ENCODE data around the gene CALML6.

CALML6 gene

DNA sequence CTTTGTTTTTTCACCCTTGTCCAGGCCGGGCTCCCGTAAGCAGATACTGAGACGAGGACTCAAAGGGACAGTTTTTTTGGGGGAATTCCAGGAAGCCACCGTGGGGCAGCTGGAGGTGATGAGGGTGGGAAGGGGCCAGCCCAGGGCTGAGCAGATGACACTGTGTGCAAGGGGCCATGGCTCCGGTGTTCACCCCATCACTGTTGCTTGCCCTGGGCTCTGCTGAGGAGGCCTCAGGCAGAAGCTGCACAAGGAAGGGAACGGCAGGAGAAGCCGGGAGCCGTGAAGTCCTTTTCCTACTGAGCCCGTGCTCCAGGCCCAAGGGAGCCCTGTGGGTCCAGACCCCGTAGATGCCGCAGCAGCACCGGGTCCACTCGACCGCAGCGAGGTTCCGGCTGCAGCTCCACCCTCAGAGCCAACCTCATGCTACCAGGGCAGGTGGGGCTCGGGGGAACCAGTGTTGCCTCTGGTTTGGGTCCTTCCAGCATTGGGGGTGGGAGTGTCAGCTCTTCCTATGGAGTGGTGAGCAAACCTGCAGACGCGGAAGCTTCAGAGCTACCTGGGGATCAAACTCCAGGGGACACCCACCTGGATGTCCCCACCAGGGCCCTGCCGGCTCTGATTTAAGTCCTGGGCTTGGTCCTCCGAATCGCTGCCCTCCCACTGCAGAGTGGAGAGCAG, 4.3 kb upstream of the CALML6 start:
- no peak overlapping the region for H3K4me3 ChIP-seq (ENCODE audit: low read depth, low read length)
- H3K9me3 ChIP-seq (ENCODE audit: control insufficient read depth, insufficient read depth, low read depth, low read length): no peaks in the 10 kb centered on the region
- ChIA-PET POLR2A (interaction anchor here (0.5 kb wide), 1 partner anchor 108 kb away, joined by 4 read pairs; no protein-coding TSS in a partner anchor), CTCF (interaction anchor here (0.6 to 3.4 kb wide), 5 partner anchors 11 to 264 kb away, joined by 3 to 16 read pairs (median 4); no protein-coding TSS in a partner anchor)
- H3K36me3 ChIP-seq (ENCODE audit: control insufficient read depth in 2 of 2, insufficient read depth in 1 of 2, low read length in 2 of 2): no peaks in the 10 kb centered on the region
- no peak overlapping the region for H3K27ac ChIP-seq (ENCODE audit: extremely low read depth, low read depth, low read length)
- TF ChIP-seq, protein P1, sequence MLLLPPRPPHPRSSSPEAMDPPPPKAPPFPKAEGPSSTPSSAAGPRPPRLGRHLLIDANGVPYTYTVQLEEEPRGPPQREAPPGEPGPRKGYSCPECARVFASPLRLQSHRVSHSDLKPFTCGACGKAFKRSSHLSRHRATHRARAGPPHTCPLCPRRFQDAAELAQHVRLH (tag by site-specific recombination; IDR thresholded peaks at IDR 0.05): no peak
- TF ChIP-seq GLIS2 (tag by site-specific recombination; IDR thresholded peaks at IDR 0.05): 0 out of 2 replicates have a peak, but pooled peaks have one; percentile 2
- no peaks in the 10 kb centered on the region; the same call in 1 of the 2 replicates for H3K4me1 ChIP-seq (ENCODE audit: control insufficient read depth, insufficient read depth, low read length)

GRCh38 chr1:1911350-1912041, 3.6 kb upstream of the CALML6 start:
- Histone ChIP-seq H3K36me3 (ENCODE audit: control insufficient read depth in 2 of 2, insufficient read depth in 1 of 2, low read length in 2 of 2) (no peaks in the 10 kb centered on the region), H3K4me1 (ENCODE audit: control insufficient read depth, insufficient read depth, low read length) (no peaks in the 10 kb centered on the region; the same call in 1 of the 2 replicates), H3K4me3 (ENCODE audit: low read depth, low read length) (no peak overlapping the region), H3K9me3 (ENCODE audit: control insufficient read depth, insufficient read depth, low read depth, low read length) (no peaks in the 10 kb centered on the region), H3K27ac (ENCODE audit: extremely low read depth, low read depth, low read length) (no peak overlapping the region)
- peak; percentile 70 for TF ChIP-seq SCRT2 (tag by site-specific recombination; IDR thresholded peaks at IDR 0.05)
- TF ChIP-seq WT1 (tag by site-specific recombination; IDR thresholded peaks at IDR 0.05): no peak
- TF ChIP-seq ZIC2 (tag by site-specific recombination; IDR thresholded peaks at IDR 0.05): peak; percentile 59
- TF ChIP-seq EGR2 (tag by site-specific recombination; IDR thresholded peaks at IDR 0.05; ENCODE audit: low read depth): no peak
- CTCF ChIA-PET: interaction anchor here (0.6 to 3.4 kb wide), 5 partner anchors 33 to 263 kb away, joined by 3 to 16 read pairs (median 4); no protein-coding TSS in a partner anchor
- POLR2A ChIA-PET: no interaction called here

- Histone ChIP-seq H3K4me3 (ENCODE audit: low read depth, low read length) (no peak overlapping the region), H3K36me3 (ENCODE audit: control insufficient read depth in 2 of 2, insufficient read depth in 1 of 2, low read length in 2 of 2) (no peaks in the 10 kb centered on the region), H3K4me1 (ENCODE audit: control insufficient read depth, insufficient read depth, low read length) (no peaks in the 10 kb centered on the region), H3K27ac (ENCODE audit: extremely low read depth, low read depth, low read length) (no peak overlapping the region), H3K9me3 (ENCODE audit: control insufficient read depth, insufficient read depth, low read depth, low read length) (no peaks in the 10 kb centered on the region)
- ChIA-PET POLR2A (no interaction called here), CTCF (interaction anchor here (1.6 kb wide), 1 partner anchor 132 kb away, joined by 4 read pairs; no protein-coding TSS in a partner anchor)
- TF ChIP-seq, protein P2, sequence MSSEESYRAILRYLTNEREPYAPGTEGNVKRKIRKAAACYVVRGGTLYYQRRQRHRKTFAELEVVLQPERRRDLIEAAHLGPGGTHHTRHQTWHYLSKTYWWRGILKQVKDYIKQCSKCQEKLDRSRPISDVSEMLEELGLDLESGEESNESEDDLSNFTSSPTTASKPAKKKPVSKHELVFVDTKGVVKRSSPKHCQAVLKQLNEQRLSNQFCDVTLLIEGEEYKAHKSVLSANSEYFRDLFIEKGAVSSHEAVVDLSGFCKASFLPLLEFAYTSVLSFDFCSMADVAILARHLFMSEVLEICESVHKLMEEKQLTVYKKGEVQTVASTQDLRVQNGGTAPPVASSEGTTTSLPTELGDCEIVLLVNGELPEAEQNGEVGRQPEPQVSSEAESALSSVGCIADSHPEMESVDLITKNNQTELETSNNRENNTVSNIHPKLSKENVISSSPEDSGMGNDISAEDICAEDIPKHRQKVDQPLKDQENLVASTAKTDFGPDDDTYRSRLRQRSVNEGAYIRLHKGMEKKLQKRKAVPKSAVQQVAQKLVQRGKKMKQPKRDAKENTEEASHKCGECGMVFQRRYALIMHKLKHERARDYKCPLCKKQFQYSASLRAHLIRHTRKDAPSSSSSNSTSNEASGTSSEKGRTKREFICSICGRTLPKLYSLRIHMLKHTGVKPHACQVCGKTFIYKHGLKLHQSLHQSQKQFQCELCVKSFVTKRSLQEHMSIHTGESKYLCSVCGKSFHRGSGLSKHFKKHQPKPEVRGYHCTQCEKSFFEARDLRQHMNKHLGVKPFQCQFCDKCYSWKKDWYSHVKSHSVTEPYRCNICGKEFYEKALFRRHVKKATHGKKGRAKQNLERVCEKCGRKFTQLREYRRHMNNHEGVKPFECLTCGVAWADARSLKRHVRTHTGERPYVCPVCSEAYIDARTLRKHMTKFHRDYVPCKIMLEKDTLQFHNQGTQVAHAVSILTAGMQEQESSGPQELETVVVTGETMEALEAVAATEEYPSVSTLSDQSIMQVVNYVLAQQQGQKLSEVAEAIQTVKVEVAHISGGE (tag by site-specific recombination; conservative IDR thresholded peaks at IDR 0.05; ENCODE audit: low read depth): no peak
- TF ChIP-seq KLF8 (tag by site-specific recombination; IDR thresholded peaks at IDR 0.05): 0 out of 2 replicates have a peak, but pooled peaks have one; percentile 12
- TF ChIP-seq KLF1 (tag by site-specific recombination; IDR thresholded peaks at IDR 0.05): 0 out of 2 replicates have a peak, but pooled peaks have one; percentile 6
- TF ChIP-seq ZNF776 (tag by site-specific recombination; IDR thresholded peaks at IDR 0.05; ENCODE audit: borderline replicate concordance): no peak
Measured at GRCh38 chr1:1914101-1914970, 724 bp upstream of the CALML6 start.
